ENCODE data around the gene NUCKS1.

GRCh38 chr1:205675247-205675646, 74.7 kb downstream of the NUCKS1 start:
- TF ChIP-seq CTCF (IDR thresholded peaks at IDR 0.05) (no peak), EP300 (IDR thresholded peaks at IDR 0.05) (no peak)

All from ovary (tissue), 3 donors.